Psoas muscle (tissue), 8 donors: Measurements from ENCODE around the gene ZNF487. TPM values are rescaled to one million over a fixed set of nuclear protein-coding genes. Genes with fewer than 3 reads are reported as not detected.

Experiments
- ATAC-seq, 4 donors: fragments of 200-7000 bp; cut with Tn5 transposase; one replicate each; pipeline ENCODE4 v1.9.1; 2020; ENCODE audit warnings: moderate library complexity in 3 of 4, mild to moderate bottlenecking in 2 of 4
- DNase-seq, 2 donors: peaks; one replicate each; pipeline ENCODE4 v3.0.0-alpha.2; 2020
- H3K27ac ChIP-seq: fragments of 200-600 bp; one replicate; pipeline ENCODE4 v1.8.0; 2022
- H3K27me3 ChIP-seq, 3 donors: fragments of 200-600 bp in 1 of 3; one replicate each; pipeline versions ENCODE4 v1.6.1 to v1.8.0; 2013 to 2022; ENCODE audit warnings: low read length in 2 of 3, mild to moderate bottlenecking in 2 of 3, moderate library complexity in 1 of 3; ENCODE audit not compliant: insufficient read depth in 3 of 3
- H3K36me3 ChIP-seq, 2 donors: fragments of 200-600 bp in 1 of 2; one replicate each; pipeline versions ENCODE4 v1.6.1 to v1.8.0; 2013 to 2022; ENCODE audit warnings: low read depth in 1 of 2, mild to moderate bottlenecking in 1 of 2, moderate library complexity in 1 of 2; ENCODE audit not compliant: insufficient read depth in 1 of 2
- H3K4me1 ChIP-seq: fragments of 200-600 bp; one replicate; pipeline ENCODE4 v1.8.0; 2022
- H3K4me3 ChIP-seq: fragments of 200-600 bp; one replicate; pipeline ENCODE4 v1.8.0; 2022; ENCODE audit warnings: mild to moderate bottlenecking
- H3K9me3 ChIP-seq: fragments of 200-600 bp; one replicate; pipeline ENCODE4 v1.8.0; 2022
- WGBS, 3 donors: extraction: QIAGEN DNeasy Blood & Tissue Kit; methylation state at CpG; one replicate each; pipeline versions ENCODE4 v1.1.6 to v1.1.7; 2013; 5-methylcytosine and 5-hydroxymethylcytosine counted together
- intact Hi-C, 2 donors: fragments of 100-400 bp; cut with DNase I; formaldehyde crosslinking; loops; one replicate each; pipeline versions ENCODE4 v1.11.0 to v1.14.2; 2022
- polyA plus RNA-seq, 3 donors: library from polyadenylated mRNA; stranded (reverse); fragments of 200-250 nt; gene quantifications; one replicate each; pipeline ENCODE4 v1.2.3, GENCODE V29; 2013
- total RNA-seq, 4 donors: library from RNA; stranded (reverse); fragmentation: NEBNext Ultra II Directional in 2 of 4; extraction: Animal tissue kit (Norgen Biotek cat#: 25700) in 2 of 4; gene quantifications; one replicate each; pipeline versions ENCODE4 v1.2.1 to v1.2.4, GENCODE V29; 2021 to 2023
- TF ChIP-seq, protein P1 (sequence below): fragments of 200-600 bp; IDR thresholded peaks from one replicate; pipeline ENCODE4 v1.8.0; 2022; ENCODE audit warnings: antibody characterized with exemption
- donor health status: healthy with polysubstance abuse.
- donor health status: DM: no; HTN: no; CAD: no; lungs with moderate emphysema.
- donor health status: Bipolar disorder and iron deficiency.
- donor health status: healthy.
- donor health status: DM: yes; HTN: yes; CAD: no.
- donor health status: DM: no; HTN: no; CAD: no.
- donor health status: DM: no; HTN: no; CAD: no.
- donor health status: DM: yes; HTN: yes; CAD: no.

ZNF487 gene
- total and polyA plus RNA-seq, 7 donors: 1.2 to 9.8 (median 2.0) TPM

- TF ChIP-seq, protein P1, sequence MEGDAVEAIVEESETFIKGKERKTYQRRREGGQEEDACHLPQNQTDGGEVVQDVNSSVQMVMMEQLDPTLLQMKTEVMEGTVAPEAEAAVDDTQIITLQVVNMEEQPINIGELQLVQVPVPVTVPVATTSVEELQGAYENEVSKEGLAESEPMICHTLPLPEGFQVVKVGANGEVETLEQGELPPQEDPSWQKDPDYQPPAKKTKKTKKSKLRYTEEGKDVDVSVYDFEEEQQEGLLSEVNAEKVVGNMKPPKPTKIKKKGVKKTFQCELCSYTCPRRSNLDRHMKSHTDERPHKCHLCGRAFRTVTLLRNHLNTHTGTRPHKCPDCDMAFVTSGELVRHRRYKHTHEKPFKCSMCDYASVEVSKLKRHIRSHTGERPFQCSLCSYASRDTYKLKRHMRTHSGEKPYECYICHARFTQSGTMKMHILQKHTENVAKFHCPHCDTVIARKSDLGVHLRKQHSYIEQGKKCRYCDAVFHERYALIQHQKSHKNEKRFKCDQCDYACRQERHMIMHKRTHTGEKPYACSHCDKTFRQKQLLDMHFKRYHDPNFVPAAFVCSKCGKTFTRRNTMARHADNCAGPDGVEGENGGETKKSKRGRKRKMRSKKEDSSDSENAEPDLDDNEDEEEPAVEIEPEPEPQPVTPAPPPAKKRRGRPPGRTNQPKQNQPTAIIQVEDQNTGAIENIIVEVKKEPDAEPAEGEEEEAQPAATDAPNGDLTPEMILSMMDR: no peak
- Histone ChIP-seq H3K27ac (no peak overlapping the region), H3K36me3 (peaks cover 4 to 31% of the 10 kb centered on the region in 2 donors), H3K27me3 (no peaks in the 10 kb centered on the region), H3K4me1 (peaks cover 67% of the 10 kb centered on the region), H3K4me3 (no peak overlapping the region), H3K9me3 (no peaks in the 10 kb centered on the region)
- DNase-seq (no peak), ATAC-seq (no peak)
- intact Hi-C loops: loop anchor here in 1 of 2 donors (5.0 kb wide), 1 partner anchor 38 kb away; the partner anchor contains the start of gene ZNF487
- 56 to 68% (median 66%) methylated on average over 2 of the region's 2 CpGs for WGBS, 3 donors
These were observed 38.0 kb upstream of the ZNF487 start for GRCh38 chr10:43398939-43399319.

- H3K9me3 ChIP-seq: no peaks in the 10 kb centered on the region
- 89 to 93% (median 92%) methylated on average over 5 of the region's 5 CpGs for WGBS, 3 donors
- TF ChIP-seq, protein P1: no peak
- H3K27me3 ChIP-seq: no peaks in the 10 kb centered on the region
- no peak for DNase-seq
- ATAC-seq: no peak
- H3K4me3 ChIP-seq: no peak overlapping the region
- peaks cover 4 to 24% of the 10 kb centered on the region in 2 donors for H3K36me3 ChIP-seq
- H3K4me1 ChIP-seq: peaks cover 74% of the 10 kb centered on the region
- H3K27ac ChIP-seq: no peak overlapping the region
- intact Hi-C loops: loop anchor here in 1 of 2 donors (5.0 kb wide), 1 partner anchor 38 kb away; the partner anchor contains the start of gene ZNF487
These were observed 37.3 kb upstream of the ZNF487 start for GRCh38 chr10:43399320-43400310.

DNA sequence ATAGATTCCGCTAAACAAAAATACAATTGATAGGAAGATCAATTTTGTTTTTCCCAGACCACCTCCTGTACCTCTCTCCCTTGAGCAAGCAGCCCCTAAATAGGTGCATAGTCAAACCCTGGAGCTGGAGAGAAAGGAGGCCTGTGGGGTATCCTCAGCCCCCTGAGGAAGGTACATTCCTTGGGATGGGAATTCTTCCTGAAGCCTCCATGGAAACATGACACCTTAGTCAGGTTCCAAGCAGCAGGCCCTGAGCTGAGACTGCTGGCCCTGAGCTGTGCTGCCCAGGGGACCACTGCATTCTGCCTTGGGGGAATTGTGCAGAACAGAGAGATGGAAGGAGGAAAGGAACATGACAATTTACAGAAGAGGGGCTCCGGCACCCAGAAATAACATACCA, 35.3 kb upstream of the ZNF487 start:
- TF ChIP-seq, protein P1: no peak
- Histone ChIP-seq H3K4me3 (no peak overlapping the region), H3K27ac (no peak overlapping the region), H3K36me3 (peaks cover 4 to 16% of the 10 kb centered on the region in 2 donors), H3K4me1 (peaks cover 78% of the 10 kb centered on the region), H3K9me3 (no peaks in the 10 kb centered on the region), H3K27me3 (no peaks in the 10 kb centered on the region)
- ATAC-seq (no peak), DNase-seq (no peak)
- 75 to 96% (median 78%) methylated on average over 2 of the region's 2 CpGs for WGBS, 3 donors
- intact Hi-C loops: no loop called here

DNA sequence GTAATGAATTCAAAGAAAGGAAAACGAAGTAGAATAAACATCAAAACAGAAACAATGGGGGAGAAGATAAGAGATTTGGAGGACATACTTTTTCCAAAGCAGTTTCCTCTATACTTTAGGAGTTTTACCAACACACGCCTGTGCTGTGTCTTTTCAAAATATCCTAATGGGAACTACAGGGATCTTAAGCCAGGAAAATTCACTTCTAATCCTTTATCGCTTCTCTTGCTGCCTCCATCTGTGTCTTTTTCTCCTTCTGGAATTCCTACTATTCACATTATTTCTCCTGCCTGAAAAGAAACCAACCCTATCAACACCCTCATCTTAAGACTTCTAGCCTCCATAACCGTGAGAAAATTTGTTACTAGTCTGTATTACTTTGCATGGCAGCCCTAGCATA, 34.7 kb upstream of the ZNF487 start:
- 55 to 57% (median 56%) methylated on average over 4 of the region's 4 CpGs for WGBS, 3 donors
- no peak for DNase-seq
- intact Hi-C loops: no loop called here
- Histone ChIP-seq H3K9me3 (no peaks in the 10 kb centered on the region), H3K4me1 (peaks cover 79% of the 10 kb centered on the region), H3K27ac (no peak overlapping the region), H3K36me3 (peaks cover 4 to 16% of the 10 kb centered on the region in 2 donors), H3K4me3 (no peak overlapping the region), H3K27me3 (no peaks in the 10 kb centered on the region)
- no peak for ATAC-seq
- TF ChIP-seq, protein P1: no peak
